GM21576 (cell line): ENCODE results near the gene MSTO1.
A peak's percentile ranks its signal among the peaks of the same experiment; 100 is the strongest.
"Not testable (repeated sequence)": the region's sequence is repeated elsewhere in the genome, so short reads cannot be mapped to it uniquely, and the experiment has no call there.

ENCODE experiments used
- ATAC-seq: cut with Tn5 transposase; IDR thresholded peaks from one replicate; pipeline ENCODE4 v1.9.1; 2021; ENCODE audit warnings: mild to moderate bottlenecking, moderate library complexity; ENCODE audit not compliant: unreplicated experiment

The MSTO1 gene

DNA sequence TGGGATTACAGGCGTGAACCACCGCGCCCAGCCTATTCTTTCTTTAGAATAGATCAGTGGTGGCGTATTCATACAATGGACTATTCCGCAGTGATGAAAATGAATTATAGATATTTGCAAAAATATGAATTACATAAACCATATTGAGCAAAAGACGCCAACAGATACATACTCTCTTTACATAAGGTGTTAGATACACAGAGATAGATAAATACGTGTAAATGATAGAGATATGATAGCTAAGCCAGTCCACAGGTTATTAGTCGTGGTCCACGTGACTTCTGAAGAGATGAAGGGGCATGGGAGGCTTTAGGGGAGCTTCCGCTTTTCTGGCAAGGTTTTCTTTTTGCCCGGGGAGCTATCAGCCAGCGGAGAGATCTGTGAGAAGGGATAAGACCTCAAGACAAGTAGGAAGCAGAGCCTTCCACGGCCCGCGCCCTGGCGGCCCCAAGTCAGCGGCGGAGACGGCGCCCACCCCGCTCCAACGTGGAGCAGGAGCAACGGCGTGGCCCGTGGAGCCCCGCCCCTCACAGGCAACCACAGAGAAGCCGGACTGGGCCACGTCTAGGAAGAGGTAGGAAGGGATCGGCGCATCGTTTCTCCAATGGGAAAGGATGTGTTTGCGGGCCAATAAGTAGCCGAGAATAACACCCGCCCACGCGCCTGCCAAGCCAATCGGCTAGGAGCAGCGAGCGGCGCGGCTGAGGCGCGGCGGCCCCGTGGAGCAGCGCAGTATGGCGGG lies at the start of gene MSTO1:
Gene MSTO1 (plus strand): TSS at position 704 of the 742 bp plus-strand sequence. CDS start 31 bp downstream, at position 735.
- peak; percentile 89 for ATAC-seq

DNA sequence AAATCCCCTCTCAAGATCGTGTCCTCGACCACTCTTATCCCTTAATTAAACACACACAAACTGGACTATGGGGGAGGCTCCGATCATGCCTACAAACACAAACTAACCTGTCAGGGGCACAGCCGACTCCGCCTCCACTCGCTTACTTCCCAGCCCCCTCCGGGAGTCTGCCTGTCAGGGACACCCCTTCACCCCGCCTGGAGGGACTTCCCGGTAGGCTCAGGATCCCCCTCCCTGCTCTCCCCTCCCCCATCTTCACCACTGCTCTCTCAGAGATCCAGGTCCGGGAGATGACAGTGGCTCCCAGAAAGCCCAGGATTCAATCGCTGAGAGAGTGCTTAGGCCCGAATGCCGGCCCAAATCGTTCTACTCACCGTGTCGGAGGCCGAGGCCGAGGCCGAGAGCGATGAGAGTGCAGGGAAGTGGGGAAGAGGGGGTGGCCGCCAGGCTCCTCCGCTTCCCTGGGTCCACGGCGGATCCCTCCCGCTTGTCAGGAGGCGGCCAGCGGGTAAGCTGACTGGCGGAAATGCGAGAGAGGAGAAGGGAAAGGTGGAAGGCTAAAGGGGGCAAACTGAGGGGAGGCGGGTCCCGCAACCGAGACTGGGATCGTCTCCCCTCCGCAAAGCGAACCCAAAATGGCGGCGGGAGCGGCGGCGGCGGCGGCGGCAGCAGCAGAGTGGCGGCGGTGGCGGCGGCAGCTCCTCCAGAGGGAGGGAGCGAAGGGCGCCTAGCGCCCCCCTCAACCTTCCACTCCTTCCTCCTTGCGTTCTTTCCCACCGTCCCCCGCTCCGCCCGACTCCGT lies 48.0 kb upstream of the MSTO1 start:
- ATAC-seq = peak; percentile 2

DNA sequence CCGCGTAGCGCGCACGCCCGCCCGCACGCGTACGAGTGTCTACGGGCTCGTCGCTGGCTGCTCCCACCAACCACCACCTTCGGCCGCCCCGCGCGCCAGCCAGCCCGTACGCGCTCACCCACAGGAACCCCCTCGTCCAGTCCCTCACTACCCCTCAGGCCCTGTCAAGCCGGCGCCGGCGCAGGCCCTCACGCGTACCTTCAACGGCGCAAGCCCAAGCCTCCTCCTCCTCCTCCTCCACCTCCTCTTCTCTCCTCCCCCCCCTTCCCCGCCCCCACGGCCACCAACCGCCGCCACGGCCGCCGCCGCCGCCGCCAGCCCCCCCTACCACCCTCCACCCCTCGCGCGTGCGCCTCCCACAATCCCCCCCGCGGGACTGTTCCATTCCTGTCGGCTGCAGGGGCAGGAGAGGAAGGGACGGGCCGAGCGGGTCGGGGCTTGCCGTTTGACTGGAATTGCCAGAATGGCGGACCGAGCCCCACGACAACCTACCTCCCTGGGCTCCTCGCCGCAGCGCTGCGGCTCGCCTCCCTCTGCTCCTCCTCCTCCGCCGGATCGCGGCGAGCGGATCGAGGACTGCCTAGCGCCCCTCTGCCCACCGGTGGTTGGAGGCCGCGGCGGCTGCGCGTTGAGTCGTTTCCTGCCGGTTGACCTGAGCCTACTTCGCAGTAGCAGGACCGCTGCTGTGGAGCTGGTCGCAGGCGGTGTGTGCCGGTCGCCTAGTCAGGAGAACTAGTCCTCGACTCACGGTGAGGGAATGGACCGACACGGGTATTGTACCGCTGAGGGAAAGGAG lies 47.2 kb upstream of the MSTO1 start, which contains the start of gene ASH1L:
Gene ASH1L (minus strand): TSS at position 223 of the 796 bp plus-strand sequence. CDS start 41,284 bp downstream, outside the sequence.
- peak; percentile 72 for ATAC-seq

DNA sequence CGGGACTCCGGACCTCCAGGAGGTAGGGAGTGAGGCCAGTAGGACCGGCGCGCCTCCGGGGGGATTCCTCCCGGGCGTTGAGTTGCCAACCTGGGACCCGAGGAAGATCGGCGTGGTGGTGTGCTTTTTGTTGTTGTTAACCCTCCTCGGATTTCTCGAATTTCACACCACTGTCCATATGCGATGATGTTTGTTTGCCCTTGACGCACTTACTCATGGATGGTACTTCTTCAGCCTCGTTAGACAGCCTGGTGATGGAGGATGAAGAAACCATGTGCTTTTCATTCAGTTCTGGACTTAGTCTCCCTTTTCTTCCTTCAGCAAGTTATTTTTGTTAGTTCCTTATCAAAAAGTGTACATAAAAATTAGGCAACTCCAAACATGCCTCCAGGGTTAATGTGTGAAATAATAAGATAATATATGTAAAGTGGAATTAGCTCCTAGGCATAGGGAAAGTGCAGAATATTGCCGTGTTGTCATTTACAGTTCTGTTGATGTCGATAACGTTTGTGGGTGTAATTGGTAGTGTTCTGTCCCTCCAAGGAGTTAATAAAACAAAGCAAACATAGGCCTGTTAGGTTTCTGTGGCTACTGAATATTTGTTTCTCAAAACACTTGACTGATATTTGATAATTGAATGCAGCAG lies 46.5 kb upstream of the MSTO1 start:
- ATAC-seq = not testable (repeated sequence)

DNA sequence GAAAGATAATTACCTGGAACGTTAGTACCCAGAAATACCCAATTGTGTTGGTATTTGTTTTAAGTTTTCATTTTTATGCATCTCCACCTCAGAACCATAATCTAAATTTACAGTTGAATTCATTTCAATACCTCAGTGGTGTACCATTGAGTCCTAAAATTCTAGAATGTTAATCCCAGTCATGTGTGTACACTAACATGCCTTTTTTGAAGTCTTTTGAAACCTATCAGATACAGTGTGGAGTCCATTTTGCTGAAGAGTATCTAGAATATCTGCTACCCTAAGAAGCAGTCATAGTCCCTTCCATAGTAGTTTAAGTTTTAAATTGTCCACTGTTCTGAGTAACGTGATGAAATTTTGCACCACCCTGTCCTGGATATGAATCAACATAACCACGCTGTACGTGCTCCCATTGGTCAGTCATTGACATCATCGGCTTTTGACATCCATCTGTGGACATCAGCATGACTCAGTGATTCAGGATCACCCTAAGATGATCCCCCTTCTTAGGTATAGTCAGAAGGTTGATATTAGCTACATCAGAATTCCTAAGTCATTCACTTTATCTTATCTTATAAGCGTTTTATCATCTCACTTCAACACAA lies 39.9 kb upstream of the MSTO1 start:
- no peak for ATAC-seq

DNA sequence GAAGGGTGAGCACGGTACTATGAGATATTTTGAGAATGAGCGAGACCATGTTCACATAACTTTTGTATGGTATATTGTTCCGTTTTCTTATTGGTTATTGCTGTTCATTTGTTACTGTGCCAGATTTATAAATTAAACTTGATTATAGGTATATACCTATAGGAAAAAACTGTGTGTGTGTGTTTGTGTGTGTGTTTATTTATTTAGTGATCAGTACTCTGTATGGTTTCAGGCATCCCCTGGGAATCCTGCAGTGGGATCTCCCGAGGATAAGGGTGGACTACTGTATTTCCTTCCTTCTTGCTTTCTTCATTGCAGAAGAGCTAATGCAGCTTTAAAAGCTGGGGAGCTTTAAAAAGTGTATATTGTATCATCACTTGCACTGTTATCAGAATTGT lies 39.4 kb upstream of the MSTO1 start:
- no peak for ATAC-seq

DNA sequence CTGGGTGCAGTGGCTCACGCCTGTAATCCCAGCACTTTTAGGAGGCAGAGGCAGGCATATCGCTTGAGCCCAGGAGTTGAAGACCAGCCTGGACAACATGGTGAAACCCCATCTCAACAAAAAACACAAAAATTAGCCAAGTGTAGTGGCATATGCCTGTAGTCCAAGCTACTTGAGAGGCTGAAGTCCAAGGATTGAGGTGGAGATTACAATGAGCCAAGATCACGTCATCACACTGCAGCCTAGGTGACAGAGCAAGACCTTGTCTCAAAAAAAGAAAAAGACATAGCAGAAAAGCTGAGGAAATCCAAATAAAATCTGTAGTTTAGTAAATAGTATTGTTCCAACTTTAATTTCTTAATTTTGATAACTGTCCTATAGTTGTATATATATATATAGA lies 35.9 kb upstream of the MSTO1 start:
- ATAC-seq = no peak

DNA sequence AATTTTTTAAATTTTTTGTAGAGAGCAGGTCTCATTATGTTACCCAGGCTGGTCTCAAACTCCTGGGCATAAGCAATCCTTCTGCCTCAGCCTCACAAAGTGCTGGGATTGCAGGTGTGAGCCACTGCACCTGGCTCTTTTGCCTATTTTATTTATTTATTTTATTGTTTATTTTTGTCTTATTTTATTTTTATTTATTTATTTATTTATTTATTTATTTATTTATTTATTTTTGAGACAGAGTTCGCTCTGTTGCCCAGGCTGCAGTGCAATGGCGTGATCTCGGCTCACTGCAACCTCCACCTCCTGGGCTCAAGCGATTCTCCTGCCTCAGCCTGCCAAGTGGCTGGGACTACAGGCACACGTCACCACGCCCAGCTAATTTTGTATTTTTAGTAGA lies 34.4 kb upstream of the MSTO1 start:
- ATAC-seq = not testable (repeated sequence)

DNA sequence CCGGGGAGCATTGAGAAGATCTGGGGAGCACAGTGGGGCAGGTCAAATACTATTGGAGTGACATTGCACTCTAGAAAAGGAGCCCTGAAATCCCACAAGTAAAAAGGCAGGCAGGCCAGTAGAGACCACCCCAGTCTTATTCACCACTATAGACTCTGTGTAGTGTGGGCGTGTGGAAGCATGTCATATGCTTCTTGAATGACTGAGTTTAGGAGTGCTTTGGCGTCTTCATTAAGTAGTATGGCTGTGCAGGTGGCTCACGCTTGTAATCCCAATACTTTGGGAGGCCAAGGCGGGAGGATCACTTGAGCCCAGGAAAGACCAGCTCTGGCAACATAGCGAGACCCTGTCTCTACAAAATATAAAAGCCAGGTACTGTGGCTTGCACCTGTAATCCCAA lies 26.2 kb upstream of the MSTO1 start:
- ATAC-seq = not testable (repeated sequence)

DNA sequence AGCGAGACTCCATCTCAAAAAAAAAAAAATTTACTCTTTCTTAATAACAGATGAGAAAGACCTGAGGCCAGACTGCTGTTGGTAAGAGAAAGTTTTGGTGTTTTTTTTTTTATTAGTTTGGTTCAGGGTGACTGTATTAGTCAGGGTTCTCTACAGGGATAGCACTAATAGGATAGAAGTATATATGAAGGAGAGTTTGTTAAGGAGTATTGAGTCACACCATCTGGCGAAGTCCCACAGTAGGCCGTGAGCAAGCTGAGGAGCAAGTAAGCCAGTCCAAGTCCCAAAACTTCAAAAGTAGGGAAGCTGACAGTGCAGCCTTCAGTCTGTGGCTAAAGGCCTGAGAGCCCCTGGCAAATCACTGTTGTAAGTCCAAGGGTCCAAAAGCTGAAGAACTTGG lies 20.7 kb upstream of the MSTO1 start:
- not testable (repeated sequence) for ATAC-seq

DNA sequence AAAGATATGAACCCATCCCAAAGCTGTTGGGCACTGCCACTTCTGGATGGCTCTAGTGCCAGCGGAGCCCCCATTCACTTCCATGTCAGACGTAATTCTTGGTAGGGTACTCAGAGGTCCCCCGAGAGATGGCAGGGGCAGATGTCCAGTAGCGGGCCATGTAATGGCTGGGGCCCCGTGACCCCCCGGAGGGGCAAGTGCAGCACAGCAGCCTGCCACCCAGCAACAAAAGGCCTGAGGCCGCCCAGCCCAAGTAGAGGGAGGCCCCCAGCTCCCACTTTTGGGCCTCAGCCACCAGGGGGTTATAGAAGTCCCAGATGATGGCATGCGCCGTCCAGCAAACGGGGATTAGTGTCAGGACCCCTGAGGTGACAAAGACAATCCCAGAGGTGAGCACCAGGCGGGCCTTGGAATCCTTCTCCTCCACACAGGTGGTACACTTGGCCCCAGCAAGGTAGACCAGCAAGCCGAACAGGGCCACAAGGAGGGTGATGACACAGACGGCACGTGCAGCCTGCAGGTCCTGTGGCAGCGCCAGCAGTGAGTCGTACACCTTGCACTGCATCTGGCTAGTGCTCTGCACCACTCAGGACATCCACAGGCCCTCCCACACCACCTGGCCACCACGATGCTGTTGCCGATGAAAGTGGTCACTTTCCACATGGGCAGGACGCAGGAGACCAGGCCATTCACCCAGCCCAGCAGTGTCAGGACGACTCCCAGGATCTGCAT lies 19.3 kb upstream of the MSTO1 start:
- ATAC-seq = not testable (repeated sequence)

DNA sequence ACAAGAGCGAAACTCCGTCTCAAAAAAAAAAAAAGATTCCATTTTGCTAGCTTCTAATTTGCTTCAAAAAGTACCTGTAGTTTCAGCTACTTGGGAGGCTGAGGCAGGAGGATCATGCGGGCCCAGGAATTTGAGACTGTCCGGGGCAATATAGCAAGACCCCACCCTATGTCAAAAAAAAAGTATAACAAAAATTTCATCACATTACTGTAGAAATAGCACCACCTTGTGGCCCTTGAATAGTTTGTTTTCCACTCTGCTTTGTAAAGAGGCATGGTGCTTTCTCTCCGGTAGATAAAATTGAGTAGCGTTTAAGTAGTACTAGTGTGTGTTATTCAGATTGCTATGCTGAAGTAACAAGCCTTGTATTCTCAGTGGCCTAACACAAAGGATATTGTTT lies 18.2 kb upstream of the MSTO1 start:
- ATAC-seq = no peak

DNA sequence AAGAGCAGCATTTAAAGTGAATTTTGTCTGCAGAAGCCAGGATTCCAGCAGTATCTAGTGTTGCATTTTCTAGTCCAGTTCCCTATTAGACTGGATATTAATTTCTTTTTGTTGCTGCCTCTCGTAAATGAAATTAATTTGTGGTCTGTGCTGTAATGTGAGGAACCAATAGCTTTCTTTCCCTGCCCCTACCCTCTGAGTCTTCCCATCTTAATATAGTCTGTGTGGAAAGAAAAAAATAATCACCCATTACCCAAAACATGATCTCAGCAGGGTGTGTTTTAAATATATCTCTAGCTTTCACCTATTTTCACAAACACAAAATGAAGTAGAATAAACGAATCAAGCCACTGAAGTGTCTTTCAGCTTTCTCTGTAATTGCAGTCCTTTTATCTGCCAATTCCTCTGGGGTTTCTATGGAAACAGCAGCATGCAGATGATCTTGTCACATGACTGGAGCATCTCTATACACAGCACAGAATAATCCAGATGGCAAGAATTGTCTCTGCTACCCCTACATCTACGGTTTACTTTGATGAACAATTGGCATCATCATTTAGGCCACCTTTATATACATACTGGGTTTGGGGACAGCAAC lies 14.0 kb upstream of the MSTO1 start:
- ATAC-seq = not testable (repeated sequence)

DNA sequence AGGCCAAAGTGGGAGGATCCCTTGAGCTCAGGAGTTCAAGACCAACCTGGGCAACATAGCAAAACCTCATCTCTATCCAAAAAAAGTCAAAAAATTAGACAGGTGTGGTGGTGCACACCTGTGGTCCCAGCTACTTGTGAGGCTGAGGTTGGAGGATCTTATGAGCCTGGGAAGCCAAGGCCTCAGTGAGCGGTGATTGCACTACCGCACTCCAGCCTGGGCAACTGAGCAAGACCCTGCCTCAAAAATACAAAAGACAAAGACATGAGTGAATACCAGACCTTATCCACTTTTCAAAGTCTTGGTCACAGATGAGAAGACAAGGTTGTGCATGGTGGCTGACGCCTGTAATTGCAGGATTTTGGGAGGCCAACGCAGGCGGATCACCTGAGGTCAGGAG lies 13.2 kb upstream of the MSTO1 start:
- no peak for ATAC-seq

DNA sequence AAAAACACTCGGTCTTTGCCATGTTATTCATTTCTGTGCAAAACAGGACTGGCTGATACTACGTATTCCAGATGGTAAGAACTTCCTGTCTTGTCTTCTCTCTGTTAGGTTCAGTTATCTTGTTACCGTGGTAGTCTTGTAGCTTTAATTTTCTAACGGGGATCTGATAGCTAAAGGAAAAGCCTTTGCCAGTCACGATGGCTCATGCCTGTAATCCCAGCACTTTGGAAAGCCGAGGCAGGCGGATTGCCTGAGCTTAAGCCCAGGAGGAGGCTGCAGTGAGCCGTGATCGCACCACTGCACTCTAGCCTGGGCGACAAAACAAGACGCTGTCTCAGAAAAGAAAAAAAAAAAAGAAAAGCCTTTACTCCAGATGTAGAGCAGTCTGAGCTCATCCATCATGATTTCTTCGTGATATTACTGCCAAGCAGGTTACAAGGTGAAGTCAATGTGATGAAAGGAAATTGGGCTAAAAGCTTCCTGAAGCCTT lies 11.1 kb upstream of the MSTO1 start:
- no peak for ATAC-seq

DNA sequence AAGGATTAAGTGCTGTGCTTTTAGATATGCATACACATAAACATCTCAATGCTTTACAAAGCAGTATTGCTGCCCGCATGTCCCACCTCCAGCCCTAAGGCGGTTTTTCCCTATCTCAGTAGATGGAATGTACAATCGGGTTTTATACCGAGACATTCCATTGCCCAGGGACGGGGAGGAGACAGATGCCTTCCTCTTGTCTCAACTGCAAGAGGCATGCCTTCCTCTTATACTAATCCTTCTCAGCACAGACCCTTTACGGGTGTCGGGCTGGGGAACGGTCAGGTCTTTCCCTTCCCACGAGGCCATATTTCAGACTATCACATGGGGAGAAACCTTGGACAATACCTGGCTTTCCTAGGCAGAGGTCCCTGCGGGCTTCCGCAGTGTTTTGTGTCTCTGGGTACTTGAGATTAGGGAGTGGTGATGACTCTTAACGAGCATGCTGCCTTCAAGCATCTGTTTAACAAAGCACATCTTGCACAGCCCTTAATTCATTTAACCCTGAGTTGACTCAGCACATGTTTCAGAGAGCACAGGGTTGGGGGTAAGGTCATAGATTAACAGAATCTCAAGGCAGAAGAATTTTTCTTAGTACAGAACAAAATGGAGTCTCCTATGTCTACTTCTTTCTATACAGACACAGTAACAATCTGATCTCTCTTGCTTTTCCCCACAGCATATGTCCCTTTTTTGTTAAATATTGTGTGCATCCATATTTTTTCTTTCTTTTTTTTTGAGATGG lies 10.0 kb upstream of the MSTO1 start:
- not testable (repeated sequence) for ATAC-seq

DNA sequence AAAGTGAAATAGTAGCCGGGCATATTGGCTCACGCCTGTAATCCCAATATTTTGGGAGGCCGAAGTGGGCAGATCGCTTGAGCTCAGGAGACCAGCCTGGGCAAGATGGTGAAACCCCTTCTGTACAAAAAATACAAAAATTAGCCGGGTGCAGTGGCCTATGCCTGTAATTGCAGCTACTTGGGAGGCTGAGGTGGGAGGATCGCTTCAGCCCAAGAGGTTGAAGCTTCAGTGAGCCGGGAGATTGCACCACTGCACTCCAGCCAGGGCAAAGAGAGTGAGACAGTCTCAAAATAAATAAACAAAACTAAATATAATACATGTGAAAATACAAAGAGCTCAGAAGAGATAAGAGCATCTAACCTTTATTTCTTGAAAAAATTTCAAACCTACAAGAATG lies 2.3 kb upstream of the MSTO1 start:
- ATAC-seq = no peak

DNA sequence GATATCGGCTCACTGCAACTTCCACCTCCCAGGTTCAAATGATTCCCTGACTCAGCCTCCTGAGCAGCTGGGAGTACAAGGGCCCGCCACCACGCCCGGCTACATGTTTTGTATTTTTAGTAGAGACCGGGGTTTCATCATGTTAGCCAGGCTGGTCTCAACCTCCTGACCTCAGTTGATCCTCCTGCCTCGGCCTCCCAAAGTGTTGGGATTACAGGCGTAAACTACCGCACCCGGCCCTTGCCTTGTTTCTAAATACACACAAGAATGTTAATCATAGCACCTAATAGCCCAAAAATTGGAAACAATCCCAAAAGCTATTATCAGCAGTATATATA lies 1.2 kb upstream of the MSTO1 start:
- ATAC-seq = no peak

DNA sequence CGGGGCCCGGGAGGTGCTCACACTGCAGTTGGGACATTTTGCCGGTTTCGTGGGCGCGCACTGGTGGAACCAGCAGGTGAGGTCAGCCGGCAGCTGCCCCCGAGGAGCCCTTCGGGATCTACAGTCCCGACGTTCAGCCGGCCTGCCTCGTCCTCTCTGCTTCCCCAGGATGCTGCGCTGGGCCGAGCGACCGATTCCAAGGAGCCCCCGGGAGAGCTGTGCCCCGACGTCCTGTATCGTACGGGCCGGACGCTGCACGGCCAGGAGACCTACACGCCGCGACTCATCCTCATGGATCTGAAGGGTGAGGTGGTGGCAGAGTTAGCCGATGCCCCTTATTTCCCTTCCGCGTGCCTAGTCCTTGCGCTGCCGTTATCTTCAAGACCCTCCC lies 234 bp downstream of the MSTO1 start:
- ATAC-seq = not testable (repeated sequence)
